SK-N-DZ (cell line): Measurements from ENCODE around the gene BRD1.
A peak's percentile ranks its signal among the peaks of the same experiment; 100 is the strongest.
"Not testable (repeated sequence)": the region's sequence is repeated elsewhere in the genome, so short reads cannot be mapped to it uniquely, and the experiment has no call there.

ENCODE experiments used
- DNase-seq: peaks from one replicate; pipeline ENCODE4 v3.0.0-alpha.2; 2015; ENCODE audit warnings: low spot score

The BRD1 gene

DNA sequence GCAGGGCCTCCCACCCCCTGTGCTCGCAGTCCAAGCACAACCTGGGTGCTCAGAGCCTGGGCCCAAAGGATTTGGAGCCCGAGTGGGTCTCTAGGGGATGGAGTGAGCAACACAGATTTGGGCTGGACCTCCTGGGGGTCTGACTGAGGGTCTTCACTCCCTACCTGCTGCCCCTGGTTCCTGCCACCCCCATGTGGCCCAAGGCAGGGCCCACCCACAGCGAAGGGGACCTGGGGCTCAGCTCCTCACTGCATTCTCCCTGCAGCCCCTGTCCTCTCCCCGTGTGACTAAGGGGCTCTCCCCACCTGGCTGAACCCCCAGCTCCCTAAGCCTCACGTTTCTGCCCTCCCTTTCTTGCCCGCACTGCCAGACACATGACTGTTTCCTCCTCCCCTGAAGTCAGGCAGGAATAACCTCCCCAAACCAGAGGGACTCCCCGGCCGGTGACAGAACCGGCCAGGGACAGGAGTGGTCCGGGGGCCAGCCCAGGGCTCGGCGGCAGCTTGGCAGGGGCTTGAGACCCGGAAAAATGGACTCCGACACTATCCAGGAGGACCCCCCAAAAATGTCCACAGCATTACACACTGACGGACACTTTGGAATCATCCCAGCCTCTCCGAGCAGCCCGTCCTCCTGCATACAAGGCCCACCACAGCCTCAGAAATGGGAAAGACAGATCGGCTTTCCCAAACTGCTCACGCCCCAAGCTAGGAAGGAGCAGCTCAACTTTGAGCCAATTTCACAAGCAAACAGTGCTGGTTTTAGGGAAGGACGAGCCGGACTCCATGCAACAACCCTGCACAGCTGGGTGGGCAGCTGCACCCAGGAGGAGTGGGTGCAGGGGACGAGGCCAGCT lies 57.8 kb downstream of the BRD1 start:
- DNase-seq = no peak

DNA sequence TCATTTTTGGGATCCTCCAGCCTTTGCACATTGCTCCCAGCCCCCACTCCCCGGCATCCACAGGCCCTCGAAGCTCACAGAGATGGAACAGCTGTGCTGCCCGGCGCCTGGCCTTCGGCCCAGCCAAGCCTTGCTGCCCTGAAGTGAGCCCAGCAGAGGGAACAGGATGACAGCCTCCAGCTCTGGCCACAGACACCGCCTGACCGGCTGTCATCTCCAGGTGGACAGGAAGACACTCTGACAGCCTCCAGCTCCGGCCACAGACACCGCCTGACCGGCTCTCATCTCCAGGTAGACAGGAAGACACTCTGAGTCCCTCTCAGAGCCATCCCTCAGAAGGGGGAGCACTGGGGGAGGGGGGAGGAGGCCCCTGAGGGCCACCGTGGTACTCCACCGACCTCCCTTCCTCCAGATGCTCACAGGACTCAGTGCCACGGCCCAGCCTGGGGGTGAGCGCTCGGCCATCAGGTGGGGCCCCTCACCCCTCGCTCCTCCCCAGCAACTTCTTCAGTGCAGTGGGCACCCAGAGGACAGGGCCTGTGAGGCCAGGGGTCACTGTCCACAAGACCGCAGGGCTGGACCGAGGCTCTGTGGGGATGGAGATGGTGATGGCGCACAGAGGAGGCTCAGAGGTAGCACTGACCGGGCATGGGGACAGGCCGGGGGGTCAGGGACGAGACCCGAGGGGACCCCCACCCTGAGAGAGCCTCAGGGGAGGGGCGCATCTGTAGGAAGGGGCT lies 58.6 kb downstream of the BRD1 start:
- DNase-seq = no peak

DNA sequence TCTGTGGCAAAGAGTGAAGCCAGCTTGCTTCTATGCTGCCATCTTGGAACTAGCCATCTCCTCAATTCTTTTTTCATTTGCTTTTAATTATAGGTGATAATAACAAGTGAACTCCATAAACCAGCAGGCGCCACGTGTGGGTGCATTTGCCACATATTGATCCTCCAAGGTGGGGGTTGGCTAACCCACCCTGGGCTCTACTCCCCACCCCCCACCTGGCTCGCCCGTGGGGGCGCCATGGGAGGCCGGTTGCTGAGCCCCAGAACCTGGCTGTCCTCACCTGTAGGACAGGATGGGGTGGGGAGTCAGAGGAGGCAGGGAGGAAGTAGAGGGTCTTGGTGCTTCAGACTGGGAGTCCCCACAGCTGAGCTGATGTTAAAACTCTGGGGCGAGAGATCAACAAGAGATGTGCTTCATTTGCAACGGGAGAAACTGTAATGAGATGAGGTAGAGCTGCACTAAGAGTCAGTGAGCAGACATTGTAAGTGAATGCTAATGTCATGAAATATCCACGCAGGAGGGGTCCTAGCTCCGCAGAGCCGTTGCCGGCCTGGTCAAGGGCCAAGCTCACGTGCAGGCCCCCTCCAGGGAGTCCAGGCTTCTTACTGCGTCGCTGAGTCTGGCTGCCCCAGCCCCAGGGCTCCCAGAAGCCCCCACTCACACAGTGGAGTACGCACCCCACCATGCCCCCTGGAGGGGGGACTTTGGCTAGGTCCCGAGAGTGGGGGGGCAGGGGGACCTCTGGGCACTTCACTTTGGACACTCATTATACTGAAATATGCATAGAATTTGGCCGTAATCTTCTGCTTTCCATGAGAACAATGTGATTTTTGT lies 59.4 kb downstream of the BRD1 start:
- no peak for DNase-seq

DNA sequence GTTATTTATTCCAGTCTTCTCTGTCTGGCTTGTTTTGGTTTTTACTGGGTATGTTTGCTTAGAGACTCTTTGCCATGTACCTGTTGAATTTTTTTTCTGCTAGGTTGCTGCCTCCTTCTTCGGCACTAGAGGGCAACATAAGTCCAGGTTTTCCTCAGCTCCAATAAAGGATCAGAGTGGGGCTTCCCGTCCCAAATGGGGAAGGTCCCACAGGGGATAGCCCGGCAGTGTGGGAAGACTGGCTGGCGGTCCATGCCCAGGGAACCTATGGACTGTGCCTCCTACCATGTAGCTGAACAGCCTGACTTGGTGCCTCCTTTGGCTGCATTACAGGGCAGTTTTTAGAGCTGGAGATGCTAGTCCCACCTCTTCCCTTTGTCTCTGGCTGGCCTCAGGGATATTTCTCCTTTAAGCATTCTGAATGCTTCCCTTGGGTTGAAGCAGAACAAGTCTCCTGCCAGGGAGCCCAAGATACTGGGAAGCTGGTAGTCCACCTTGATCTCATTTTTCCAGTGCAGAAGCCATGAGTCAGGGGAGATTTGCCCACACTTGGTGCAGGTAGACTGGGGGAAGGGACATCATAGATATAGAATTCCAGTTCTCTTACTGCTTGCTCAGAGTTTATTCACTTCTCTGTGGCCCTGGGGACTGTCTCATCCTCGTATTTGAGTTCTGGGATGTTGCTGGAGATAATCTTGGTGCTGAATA lies 60.2 kb downstream of the BRD1 start:
- DNase-seq = peak; percentile 67

DNA sequence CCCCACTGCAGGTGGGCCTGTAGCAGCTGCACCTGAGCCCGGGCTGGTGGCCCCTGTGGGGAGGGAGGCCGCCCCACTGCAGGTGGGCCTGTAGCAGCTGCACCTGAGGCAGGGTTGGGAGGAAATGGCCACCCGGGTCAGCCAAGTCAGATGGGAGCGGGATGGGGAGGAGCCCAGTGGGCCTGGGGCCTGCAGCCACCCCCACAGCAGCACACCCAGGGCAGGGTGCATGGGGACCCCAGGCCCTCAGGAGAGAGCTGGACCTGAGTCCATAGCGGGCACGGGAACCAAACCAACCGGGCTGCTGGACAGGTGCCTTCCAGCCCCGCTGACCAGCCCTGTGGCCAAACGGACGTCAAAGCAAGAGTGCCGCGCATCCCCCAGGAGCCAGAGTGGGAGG lies 61.7 kb downstream of the BRD1 start:
- DNase-seq = no peak

DNA sequence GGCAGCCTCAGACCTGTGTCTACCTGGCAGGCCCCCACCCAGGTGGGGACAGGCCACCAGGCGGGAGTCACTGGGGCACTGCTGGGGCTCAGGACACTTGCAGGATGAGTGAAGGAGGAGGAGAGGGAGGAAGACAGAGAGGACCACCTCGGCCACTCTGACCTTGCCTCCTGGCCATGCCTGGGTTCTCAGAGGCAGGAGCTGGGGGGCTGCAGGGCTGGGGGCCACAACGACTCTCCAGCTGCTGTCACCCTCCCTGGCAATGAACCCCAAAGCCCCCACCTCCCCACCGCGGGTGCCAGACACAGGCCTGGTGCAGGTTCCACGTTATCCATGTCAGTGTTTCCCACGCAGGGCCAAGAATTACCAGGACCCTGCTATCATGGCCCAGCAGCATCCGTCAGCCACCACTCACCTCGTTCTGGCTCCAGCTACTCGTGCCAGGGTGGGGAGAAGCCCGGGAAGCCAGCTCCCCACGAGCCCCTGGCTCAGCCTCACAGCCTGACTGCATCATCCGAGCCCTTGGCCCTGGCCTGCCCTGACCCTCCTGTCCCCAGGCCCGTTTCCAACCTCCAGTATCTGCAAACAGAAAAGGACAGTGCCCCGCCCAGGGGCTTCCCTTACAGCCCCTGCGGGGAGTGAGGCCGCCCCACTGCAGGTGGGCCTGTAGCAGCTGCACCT lies 62.4 kb downstream of the BRD1 start:
- no peak for DNase-seq

DNA sequence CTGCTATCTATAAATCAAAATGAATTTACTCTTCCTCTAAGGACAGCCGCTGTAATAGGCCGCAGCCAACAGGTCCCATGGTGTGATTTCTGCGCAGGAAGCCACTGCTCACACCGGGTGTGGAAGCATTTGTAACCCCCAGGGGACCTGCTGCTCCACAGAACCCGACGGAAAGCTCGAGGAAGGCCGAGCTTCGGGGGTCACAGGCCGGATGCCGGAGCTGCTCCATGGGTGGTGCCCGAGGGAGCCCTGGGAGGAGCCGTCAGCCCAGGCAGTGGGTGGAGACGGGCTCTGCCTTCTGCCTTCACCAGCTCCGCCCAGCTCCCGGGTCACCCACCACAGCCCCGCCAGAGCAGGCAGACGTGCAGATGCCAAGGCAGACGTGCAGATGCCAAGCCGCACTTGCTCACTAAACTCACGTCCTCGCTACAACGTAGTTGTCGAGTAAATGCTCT lies 63.5 kb downstream of the BRD1 start:
- peak; percentile 59 for DNase-seq

DNA sequence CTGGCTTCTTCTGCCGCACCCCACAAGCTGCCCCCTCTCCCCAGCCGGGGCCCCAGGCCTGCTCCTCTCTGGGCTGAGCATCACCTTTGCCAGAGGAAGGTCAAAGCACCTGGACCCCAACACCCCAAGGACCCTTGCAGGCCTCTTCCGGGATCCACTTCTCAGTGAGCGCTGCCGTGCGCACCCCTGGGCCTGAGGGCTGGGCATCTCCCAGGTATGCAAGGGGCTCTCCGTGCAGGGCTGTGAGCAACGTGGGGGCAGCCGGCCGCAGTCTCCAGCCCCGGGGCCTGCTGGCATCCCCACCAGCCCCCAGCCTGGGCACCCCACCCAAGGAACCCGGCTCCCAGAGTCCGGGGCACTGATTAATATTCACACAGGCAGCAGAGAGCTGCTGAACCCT lies 64.0 kb downstream of the BRD1 start:
- no peak for DNase-seq

DNA sequence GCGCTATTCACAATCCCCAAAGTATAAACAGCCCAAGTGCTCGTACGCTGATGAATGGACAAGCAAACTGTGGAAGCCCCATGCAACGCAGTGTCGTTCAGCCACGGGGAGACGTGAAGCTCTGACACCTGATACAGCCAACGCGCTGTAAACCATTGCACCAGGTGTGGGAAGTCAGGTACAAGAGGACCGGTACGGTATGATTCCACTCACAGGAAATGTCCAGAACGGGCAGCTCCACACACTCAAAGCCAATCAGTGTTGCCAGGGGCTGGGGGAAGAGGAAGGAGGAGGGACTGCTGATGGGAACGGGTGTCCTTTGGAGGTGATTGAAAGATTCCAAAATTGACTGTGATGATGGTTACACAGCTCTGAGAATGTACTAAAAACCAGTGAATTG lies 64.5 kb downstream of the BRD1 start:
- no peak for DNase-seq

DNA sequence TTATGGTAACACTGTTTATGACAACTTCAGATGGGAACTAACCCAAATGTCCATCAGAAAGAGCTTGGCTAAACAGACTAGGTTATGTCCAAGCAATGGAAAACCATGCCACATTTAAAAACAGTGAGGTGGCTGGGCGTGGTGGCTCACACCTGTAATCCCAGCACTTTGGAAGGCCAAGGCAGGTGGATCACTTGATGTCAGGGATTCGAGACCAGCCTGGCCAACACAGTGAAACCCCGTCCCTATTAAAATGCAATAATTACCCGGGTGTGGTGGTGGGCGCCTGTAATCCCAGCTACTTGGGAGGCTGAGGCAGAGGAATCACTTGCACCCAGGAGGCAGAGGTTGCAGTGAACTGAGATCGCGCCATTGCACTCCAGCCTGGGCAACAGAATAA lies 65.1 kb downstream of the BRD1 start:
- DNase-seq = not testable (repeated sequence)

DNA sequence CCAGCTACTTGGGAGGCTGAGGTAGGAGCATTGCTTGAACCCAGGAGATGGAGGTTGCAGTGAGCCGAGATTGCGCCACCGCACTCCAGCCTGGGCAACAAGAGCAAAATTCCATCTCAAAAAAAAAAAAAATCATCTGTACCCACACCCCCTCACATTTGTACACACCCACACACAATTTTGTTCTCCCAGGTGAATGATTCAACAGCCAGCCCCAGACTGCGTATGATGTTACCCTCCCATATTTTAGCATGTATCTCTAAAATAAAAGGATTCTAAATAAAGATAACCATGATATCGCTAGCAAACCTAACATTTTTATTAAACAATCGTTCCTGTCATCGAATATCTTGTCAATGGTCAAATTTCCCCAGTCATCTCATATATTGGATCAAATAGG lies 65.8 kb downstream of the BRD1 start:
- DNase-seq = no peak

DNA sequence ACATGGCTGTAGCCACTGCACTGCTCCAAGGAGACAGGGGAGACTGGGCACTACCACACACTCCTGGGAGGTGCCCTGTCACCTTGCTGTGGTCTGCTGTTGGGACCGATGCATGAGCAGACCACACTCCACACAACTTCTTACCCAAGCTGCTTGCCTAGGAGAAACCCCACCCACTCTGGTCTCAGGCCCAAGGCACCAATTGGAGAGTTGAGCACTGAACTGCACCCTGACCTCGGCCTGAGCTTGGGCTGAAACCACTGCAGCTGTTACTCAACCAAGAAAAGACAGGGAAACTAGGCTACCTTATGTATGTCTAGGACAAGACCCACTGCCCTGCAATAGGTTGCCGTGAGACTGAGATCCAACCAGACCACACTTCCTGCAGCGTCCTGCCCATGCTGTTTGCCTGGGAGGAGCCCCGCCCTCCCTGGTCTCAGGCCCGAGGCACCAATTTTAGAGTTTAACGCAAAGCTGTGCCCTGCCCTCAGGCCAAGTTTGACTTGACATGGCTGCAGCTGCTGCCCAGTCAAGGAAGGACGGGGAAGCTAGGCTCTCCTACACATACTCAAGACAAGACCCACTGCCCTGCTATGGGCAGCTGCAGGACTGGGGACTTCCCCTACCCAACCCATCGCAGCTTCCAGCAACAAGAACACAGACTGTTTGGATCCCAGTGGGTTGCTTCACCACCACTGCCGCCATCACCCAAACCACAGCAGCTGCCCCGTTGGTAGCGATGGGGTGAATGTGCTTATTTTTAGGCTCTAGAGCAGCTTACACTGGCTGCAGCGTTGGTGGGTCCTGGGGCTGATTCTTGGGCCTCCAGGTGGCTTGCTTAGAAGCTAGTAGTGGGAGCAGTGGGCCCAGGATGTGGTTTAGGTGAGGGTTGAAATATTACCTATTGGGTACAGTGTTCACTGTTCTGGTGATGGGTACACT lies 66.8 kb downstream of the BRD1 start:
- no peak for DNase-seq

DNA sequence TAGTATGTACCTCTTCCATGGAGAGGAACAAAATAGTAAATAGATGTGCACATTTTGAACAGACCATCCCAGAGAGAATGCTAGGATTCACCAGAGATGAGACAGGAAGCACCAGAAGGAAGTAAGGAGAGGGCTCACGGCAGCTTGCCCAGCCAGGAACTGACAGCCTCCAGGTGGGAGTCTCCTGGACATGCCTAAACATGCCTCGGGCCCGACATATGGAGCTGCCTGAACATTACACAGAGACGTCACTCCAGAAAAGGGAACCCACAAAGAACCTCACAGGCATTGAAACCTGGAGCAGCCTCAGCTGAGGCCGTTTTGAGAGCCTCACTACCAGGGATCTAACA lies 67.4 kb downstream of the BRD1 start:
- DNase-seq = no peak

DNA sequence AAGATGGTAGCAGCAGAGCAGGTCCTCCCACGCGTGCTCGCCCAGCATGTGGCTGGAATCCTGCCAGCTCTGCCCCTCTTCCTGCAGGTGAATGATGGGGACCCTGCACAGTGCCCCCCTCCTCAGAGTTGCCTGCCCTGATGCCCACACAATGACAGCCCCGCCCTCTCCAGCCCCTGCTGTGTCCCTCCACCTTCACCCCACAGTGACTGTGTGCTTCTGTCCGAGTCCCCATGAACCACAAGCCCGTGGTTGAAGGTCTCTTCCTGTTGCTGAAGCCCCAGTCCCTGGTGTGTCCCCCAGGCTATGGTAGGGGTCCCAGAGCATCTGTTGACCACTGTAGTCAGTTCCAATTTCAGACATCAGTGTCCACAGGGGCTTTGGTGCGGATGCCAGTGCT lies 71.0 kb downstream of the BRD1 start:
- DNase-seq = no peak

DNA sequence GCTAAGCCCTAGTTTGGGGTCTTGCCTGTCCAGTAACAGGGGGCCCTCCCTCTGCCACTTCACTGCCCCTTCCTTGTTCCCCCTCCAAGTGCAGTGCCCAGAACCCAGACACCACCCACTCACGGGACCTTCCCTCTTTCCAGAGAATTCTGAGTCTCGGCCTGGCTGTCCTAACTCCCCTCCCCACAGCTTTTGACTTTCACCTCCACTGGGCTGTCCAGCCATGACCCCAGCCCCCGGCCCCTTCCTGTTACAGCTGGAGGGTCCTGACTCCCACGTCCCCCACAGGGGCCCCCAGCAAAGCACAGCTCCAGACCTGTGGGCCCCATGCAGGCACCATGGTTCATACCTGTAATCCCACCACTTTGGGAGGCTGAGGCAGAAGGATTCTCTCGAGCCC lies 71.5 kb downstream of the BRD1 start:
- no peak for DNase-seq

DNA sequence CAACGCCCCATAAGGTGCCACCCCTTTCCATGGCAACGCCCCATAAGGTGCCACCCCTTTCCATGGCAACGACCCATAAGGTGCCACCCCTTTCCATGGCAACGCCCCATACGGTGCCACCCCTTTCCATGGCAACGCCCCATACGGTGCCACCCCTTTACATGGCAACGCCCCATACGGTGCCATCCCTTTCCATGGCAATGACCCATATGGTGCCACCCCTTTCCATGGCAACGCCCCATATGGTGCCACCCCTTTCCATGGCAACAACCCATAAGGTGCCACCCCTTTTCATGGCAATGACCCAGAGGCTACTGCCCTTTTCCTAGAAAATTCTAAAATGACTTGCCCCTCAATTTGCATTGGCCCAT lies 72.1 kb downstream of the BRD1 start:
- no peak for DNase-seq

DNA sequence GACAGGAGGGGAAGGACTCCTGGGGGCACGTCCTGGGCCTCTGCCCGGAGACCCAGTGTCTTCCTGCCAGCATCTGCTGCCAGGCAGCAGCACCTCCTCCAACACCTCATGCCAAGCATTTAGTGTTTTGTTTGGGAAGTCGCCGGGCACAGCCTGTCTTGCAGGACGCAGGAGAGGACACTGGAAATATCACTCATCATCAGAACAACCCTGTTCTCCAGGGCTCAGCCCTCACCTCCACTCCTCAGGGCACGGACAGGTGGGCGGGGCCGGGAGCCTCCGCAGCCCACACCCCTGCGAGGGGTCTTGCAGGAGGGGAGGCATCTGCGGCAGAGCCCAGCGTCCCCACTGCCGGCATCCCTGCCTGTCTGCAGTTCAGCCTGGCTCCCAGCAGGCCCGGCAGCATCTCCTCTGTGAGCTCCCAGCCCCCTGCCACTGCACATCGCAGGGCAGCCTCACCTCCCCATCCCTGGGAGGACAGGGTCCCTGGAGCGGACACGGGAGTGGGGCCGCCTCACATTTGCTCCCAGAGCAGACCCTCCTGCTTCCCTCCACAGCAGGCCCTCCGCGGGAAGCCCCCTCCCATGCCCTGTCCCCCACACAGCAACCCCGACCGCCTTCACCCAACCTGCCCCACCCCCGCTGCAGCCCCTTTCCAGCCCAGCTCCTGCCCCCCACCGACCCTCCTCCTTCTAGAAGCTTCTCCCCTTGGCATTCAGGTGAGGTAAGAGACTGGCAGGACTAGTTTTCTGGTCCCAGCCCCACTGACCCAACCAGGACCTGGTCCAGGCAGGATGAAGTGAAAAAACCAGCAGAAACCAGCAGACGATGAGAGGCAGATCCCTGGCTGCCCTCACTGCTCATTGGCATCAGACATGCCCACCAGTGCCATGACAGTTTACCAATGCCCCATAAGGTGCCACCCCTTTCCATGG lies 72.7 kb downstream of the BRD1 start:
- no peak for DNase-seq

DNA sequence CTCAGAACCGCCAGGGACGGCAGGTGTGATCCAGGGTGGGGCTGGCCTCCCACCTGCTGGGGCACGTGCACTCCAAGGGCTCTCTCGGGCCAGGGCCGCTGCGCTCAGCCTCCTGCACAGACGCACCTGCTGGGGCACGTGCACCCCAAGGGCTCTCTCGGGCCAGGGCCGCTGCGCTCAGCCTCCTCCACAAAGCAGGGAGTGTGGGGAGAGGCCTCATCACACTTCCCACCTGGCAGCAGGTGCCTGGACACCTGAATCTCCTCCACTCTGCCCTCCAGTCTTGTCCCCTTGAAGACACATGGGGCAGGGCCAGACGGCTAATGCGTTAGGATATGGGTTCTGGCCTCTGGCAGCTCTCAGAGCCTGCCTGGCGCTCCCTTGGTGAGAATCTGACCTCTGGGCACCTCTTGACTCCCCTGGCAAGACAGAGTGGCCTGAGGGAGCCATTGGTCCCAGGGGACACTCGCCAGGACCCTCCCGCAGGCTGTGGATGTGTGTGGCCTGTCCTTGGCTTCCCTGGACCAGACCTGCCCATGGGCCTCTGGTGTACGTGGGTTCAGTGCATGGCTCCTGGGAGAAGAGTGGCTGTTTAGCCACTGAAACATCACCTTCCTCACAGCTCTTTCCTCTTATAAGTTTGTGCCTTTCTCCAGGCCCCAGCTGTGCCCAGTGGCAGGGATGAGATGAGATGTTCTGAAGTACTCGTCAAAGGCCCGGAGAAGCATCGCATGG lies 73.5 kb downstream of the BRD1 start:
- DNase-seq = no peak
